HK-2 (cell line): ENCODE data around the gene SPATS2.

Experiments
- DNase-seq: peaks from one replicate; pipeline ENCODE4 v3.0.0-alpha.2; 2018; ENCODE audit not compliant: unreplicated experiment

The SPATS2 gene

GRCh38 chr12:49335955-49336644 lies 31.2 kb upstream of the SPATS2 start:
- DNase-seq: no peak

GRCh38 chr12:49336645-49337584 lies 30.3 kb upstream of the SPATS2 start, which contains the start of gene C1QL4:
Gene C1QL4, minus strand, starts transcription at chr12:49337188. Its CDS starts 711 bp downstream, at chr12:49336477.
- peak; percentile 89 for DNase-seq

GRCh38 chr12:49338830-49339463 lies 28.3 kb upstream of the SPATS2 start:
- DNase-seq: no peak

- DNase-seq: no peak
These were observed 27.8 kb upstream of the SPATS2 start for GRCh38 chr12:49339464-49339861.

- no peak for DNase-seq
These were observed 27.0 kb upstream of the SPATS2 start for GRCh38 chr12:49340095-49340870.

GRCh38 chr12:49340971-49341776 lies 26.1 kb upstream of the SPATS2 start:
- DNase-seq: no peak

GRCh38 chr12:49341777-49342065 lies 25.5 kb upstream of the SPATS2 start:
- no peak for DNase-seq

- DNase-seq: peak; percentile 64
These were observed 25.0 kb upstream of the SPATS2 start for GRCh38 chr12:49342066-49342913.

GRCh38 chr12:49342914-49343731 lies 24.1 kb upstream of the SPATS2 start:
- no peak for DNase-seq

GRCh38 chr12:49344486-49345050 lies 22.7 kb upstream of the SPATS2 start:
- no peak for DNase-seq

GRCh38 chr12:49345051-49345824 lies 22.0 kb upstream of the SPATS2 start:
- peak; percentile 82 for DNase-seq

- no peak for DNase-seq
These were observed 21.2 kb upstream of the SPATS2 start for GRCh38 chr12:49345825-49346658.

- DNase-seq: peak; percentile 64
These were observed 20.5 kb upstream of the SPATS2 start, which contains the start of gene DNAJC22 for GRCh38 chr12:49346659-49347310. Gene DNAJC22, plus strand, starts transcription at chr12:49346888. Its CDS starts 1,985 bp downstream, at chr12:49348873.

- peak; percentile 96 for DNase-seq
These were observed 19.7 kb upstream of the SPATS2 start for GRCh38 chr12:49347311-49348193.

GRCh38 chr12:49348781-49349180 lies 18.5 kb upstream of the SPATS2 start:
- DNase-seq: no peak
